ENCODE measurements around the gene MYDGF.

DNA sequence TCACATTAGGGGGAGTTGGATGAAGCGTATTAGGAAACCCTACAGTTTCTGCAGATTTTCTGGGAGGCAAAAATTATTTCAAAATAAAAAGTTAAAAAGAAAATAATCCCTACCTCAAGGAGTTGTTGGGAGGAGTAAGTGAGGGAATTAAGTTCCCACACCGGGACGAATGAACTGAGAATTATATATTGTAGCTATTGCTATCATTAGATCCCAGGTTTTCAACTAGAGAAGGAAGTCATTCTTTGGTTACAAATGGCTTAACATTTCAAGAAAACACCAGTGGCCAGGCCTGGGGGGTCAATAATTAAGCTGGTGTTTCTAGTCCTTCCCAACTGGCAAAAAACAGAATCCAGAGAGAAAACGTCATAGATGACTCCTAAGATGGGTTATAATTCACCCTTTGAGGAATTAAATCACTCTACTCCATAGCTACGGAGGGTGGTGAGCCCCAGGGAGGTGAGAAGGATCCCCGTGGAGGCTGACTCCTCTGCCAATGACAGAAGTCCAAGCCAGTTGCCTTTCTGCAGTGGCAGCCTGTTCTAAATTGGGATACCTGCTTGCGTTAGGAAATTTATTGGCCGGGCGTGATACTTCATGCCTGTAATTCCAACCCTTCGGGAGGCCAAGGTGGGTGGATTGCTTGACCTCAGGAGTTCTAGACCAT, 1.2 kb upstream of the MYDGF start:
- no peak for TF ChIP-seq RXRA (IDR thresholded peaks at IDR 0.05)
- TF ChIP-seq, protein P1, sequence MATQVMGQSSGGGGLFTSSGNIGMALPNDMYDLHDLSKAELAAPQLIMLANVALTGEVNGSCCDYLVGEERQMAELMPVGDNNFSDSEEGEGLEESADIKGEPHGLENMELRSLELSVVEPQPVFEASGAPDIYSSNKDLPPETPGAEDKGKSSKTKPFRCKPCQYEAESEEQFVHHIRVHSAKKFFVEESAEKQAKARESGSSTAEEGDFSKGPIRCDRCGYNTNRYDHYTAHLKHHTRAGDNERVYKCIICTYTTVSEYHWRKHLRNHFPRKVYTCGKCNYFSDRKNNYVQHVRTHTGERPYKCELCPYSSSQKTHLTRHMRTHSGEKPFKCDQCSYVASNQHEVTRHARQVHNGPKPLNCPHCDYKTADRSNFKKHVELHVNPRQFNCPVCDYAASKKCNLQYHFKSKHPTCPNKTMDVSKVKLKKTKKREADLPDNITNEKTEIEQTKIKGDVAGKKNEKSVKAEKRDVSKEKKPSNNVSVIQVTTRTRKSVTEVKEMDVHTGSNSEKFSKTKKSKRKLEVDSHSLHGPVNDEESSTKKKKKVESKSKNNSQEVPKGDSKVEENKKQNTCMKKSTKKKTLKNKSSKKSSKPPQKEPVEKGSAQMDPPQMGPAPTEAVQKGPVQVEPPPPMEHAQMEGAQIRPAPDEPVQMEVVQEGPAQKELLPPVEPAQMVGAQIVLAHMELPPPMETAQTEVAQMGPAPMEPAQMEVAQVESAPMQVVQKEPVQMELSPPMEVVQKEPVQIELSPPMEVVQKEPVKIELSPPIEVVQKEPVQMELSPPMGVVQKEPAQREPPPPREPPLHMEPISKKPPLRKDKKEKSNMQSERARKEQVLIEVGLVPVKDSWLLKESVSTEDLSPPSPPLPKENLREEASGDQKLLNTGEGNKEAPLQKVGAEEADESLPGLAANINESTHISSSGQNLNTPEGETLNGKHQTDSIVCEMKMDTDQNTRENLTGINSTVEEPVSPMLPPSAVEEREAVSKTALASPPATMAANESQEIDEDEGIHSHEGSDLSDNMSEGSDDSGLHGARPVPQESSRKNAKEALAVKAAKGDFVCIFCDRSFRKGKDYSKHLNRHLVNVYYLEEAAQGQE (IDR thresholded peaks at IDR 0.05) = no peak
- TF ChIP-seq, protein P2, sequence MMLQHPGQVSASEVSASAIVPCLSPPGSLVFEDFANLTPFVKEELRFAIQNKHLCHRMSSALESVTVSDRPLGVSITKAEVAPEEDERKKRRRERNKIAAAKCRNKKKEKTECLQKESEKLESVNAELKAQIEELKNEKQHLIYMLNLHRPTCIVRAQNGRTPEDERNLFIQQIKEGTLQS (IDR thresholded peaks at IDR 0.05) = no peak

All from liver (tissue), 2 donors.